Progenitor cell of endocrine pancreas (in vitro differentiated cells): ENCODE results near the gene SSX3. TPM values are rescaled to one million over a fixed set of nuclear protein-coding genes. Genes with fewer than 3 reads are reported as not detected.
"Not testable (repeated sequence)": the region's sequence is repeated elsewhere in the genome, so short reads cannot be mapped to it uniquely, and the experiment has no call there.

Source experiments
- DNase-seq: peaks from one replicate; pipeline ENCODE4 v3.0.0; 2021; ENCODE audit warnings: low spot score; ENCODE audit not compliant: unreplicated experiment
- H3K27ac Mint-ChIP-seq: 2 replicates; pipeline ENCODE4 v1.8.0; 2021; ENCODE audit warnings: mild to moderate bottlenecking, moderate library complexity, mixed read lengths
- H3K27me3 Mint-ChIP-seq: 2 replicates; pipeline ENCODE4 v1.8.0; 2021; ENCODE audit warnings: mixed read lengths
- H3K36me3 Mint-ChIP-seq: 2 replicates; pipeline ENCODE4 v1.8.0; 2022; ENCODE audit warnings: mixed read lengths; ENCODE audit not compliant: insufficient read depth
- H3K4me1 Mint-ChIP-seq: 2 replicates; pipeline ENCODE4 v1.8.0; 2021; ENCODE audit warnings: low read depth, mixed read lengths
- H3K4me3 Mint-ChIP-seq: 2 replicates; pipeline ENCODE4 v1.8.0; 2021; ENCODE audit warnings: low read depth, mild to moderate bottlenecking, moderate library complexity, mixed read lengths
- H3K9me3 Mint-ChIP-seq: 2 replicates; pipeline ENCODE4 v1.8.0; 2021; ENCODE audit warnings: low read depth, mixed read lengths
- CTCF ChIP-seq: fragments of 200-600 bp; sonication (generic); IDR thresholded peaks from one replicate; pipeline ENCODE4 v1.5.0; 2021; ENCODE audit warnings: antibody characterized with exemption, mild to moderate bottlenecking; ENCODE audit not compliant: unreplicated experiment
- long read RNA-seq: library from polyadenylated mRNA; unstranded; transcript quantifications from one replicate; pipeline ENCODE4 v2.0.0, GENCODE V29; 2020
- total RNA-seq: library from RNA; stranded (reverse); gene quantifications from 2 replicates; pipeline ENCODE4 v1.2.1, GENCODE V29; 2021

The SSX3 gene
- not detected in 2 replicates for total RNA-seq
- long read RNA-seq = 0 reads

GRCh38 chrX:48356315-48357094 lies at the start of gene SSX3:
TSS of gene SSX3 (minus strand) at chrX:48356703. CDS start at chrX:48355249, 1,454 bp downstream.
- not testable (repeated sequence) for H3K4me3 Mint-ChIP-seq, DNase-seq, H3K27ac Mint-ChIP-seq, H3K36me3 Mint-ChIP-seq, H3K4me1 Mint-ChIP-seq, H3K27me3 Mint-ChIP-seq, H3K9me3 Mint-ChIP-seq

- not testable (repeated sequence) for H3K27ac Mint-ChIP-seq, H3K36me3 Mint-ChIP-seq, H3K4me1 Mint-ChIP-seq, DNase-seq, H3K4me3 Mint-ChIP-seq, H3K9me3 Mint-ChIP-seq, H3K27me3 Mint-ChIP-seq
These were observed 41.3 kb upstream of the SSX3 start for GRCh38 chrX:48397825-48398224.

GRCh38 chrX:48396931-48397330 lies 40.4 kb upstream of the SSX3 start:
- not testable (repeated sequence) for H3K9me3 Mint-ChIP-seq, DNase-seq, H3K4me1 Mint-ChIP-seq, H3K27me3 Mint-ChIP-seq, H3K36me3 Mint-ChIP-seq, H3K4me3 Mint-ChIP-seq, H3K27ac Mint-ChIP-seq

GRCh38 chrX:48383239-48383638 lies 26.7 kb upstream of the SSX3 start, which contains the start of gene SSX4:
TSS of gene SSX4 (plus strand) at chrX:48383539. CDS start at chrX:48384054, 515 bp downstream.
- H3K27ac Mint-ChIP-seq, H3K27me3 Mint-ChIP-seq, H3K36me3 Mint-ChIP-seq, H3K4me3 Mint-ChIP-seq, H3K4me1 Mint-ChIP-seq, DNase-seq, H3K9me3 Mint-ChIP-seq: not testable (repeated sequence)

- not testable (repeated sequence) for H3K4me3 Mint-ChIP-seq, DNase-seq, H3K9me3 Mint-ChIP-seq, H3K4me1 Mint-ChIP-seq, H3K27me3 Mint-ChIP-seq, H3K27ac Mint-ChIP-seq, H3K36me3 Mint-ChIP-seq
These were observed 13.9 kb upstream of the SSX3 start for GRCh38 chrX:48370408-48370807.

GRCh38 chrX:48367717-48368408 lies 11.4 kb upstream of the SSX3 start:
- not testable (repeated sequence) for H3K4me1 Mint-ChIP-seq, H3K4me3 Mint-ChIP-seq, DNase-seq, H3K27ac Mint-ChIP-seq, H3K27me3 Mint-ChIP-seq, H3K36me3 Mint-ChIP-seq, H3K9me3 Mint-ChIP-seq

- not testable (repeated sequence) for H3K4me3 Mint-ChIP-seq, H3K36me3 Mint-ChIP-seq, H3K27me3 Mint-ChIP-seq, H3K27ac Mint-ChIP-seq, H3K9me3 Mint-ChIP-seq, DNase-seq, H3K4me1 Mint-ChIP-seq
These were observed 2.8 kb upstream of the SSX3 start for GRCh38 chrX:48359281-48359680.

- Mint-ChIP-seq H3K4me1 (no peaks in the 10 kb centered on the region), H3K27me3 (no peaks in the 10 kb centered on the region), H3K27ac (no peak overlapping the region), H3K9me3 (peaks cover 3% of the 10 kb centered on the region), H3K4me3 (no peak overlapping the region), H3K36me3 (no peaks in the 10 kb centered on the region)
- TF ChIP-seq CTCF = no peak
- no peak for DNase-seq
These were observed 1.2 kb upstream of the SSX3 start for GRCh38 chrX:48357681-48358080.

- not testable (repeated sequence) for H3K9me3 Mint-ChIP-seq, DNase-seq, H3K27ac Mint-ChIP-seq, H3K4me3 Mint-ChIP-seq, H3K4me1 Mint-ChIP-seq, H3K36me3 Mint-ChIP-seq, H3K27me3 Mint-ChIP-seq
These were observed 10.4 kb downstream of the SSX3 start for GRCh38 chrX:48346059-48346458.

GRCh38 chrX:48313996-48314395 lies 42.5 kb downstream of the SSX3 start:
- H3K4me3 Mint-ChIP-seq, H3K36me3 Mint-ChIP-seq, H3K4me1 Mint-ChIP-seq, H3K27me3 Mint-ChIP-seq, H3K9me3 Mint-ChIP-seq, DNase-seq, H3K27ac Mint-ChIP-seq: not testable (repeated sequence)
